HEK293 (cell line): ENCODE measurements around the gene GGT5.

Experiments used
- CTCF ChIA-PET: fragments of 350-600 bp; formaldehyde crosslinking; extraction: SDS; loops from one replicate; lab custom pipeline; 2021; ENCODE audit warnings: antibody characterized with exemption; lab: Yijun Ruan, JAX
- POLR2A ChIA-PET: fragments of 300-600 bp; formaldehyde crosslinking; extraction: SDS; loops from one replicate; lab custom pipeline; 2020; ENCODE audit warnings: antibody characterized with exemption, inconsistent platforms; lab: Yijun Ruan, JAX
- H3K27ac ChIP-seq: fragments of 200-500 bp; sonication (Bioruptor generic); 2 replicates; pipeline ENCODE4 v1.5.1; 2014; ENCODE audit warnings: low read depth, low read length, control low read depth, inconsistent platforms; ENCODE audit errors: extremely low read depth
- H3K36me3 ChIP-seq, 2 experiments: fragments of 200-500 bp in 1 of 2; sonication (Bioruptor generic) in 1 of 2; 1 replicate in 1 of 2; 2 replicates in 1 of 2; pipeline ENCODE4 v1.5.1; 2014 to 2017; ENCODE audit warnings: inconsistent platforms in 2 of 2, low read length in 2 of 2; ENCODE audit not compliant: control insufficient read depth in 2 of 2, insufficient read depth in 1 of 2
- H3K4me1 ChIP-seq: fragments of 200-500 bp; sonication (Bioruptor generic); 2 replicates; pipeline ENCODE4 v1.5.1; 2014; ENCODE audit warnings: mild to moderate bottlenecking, low read length, inconsistent platforms; ENCODE audit not compliant: control insufficient read depth, insufficient read depth
- H3K4me3 ChIP-seq: 2 replicates; pipeline ENCODE4 v1.5.1; 2011; ENCODE audit warnings: low read depth, mild to moderate bottlenecking, control low read depth, low read length, moderate library complexity
- H3K9me3 ChIP-seq: fragments of 200-500 bp; sonication (Bioruptor generic); 2 replicates; pipeline ENCODE4 v1.5.1; 2014; ENCODE audit warnings: low read depth, low read length, inconsistent platforms; ENCODE audit not compliant: control insufficient read depth, insufficient read depth
- EGR2 ChIP-seq: fragments of 450-650 bp; formaldehyde crosslinking; IDR thresholded peaks from 2 replicates; pipeline ENCODE4 v1.5.1; 2016; ENCODE audit warnings: low read depth, missing biosample characterization, missing genetic modification characterization
- GLIS1 ChIP-seq: fragments of 450-650 bp; formaldehyde crosslinking; IDR thresholded peaks from 2 replicates; pipeline ENCODE4 v1.5.1; 2016; ENCODE audit warnings: missing biosample characterization, missing genetic modification characterization
- HOXC10 ChIP-seq: sonication (generic); formaldehyde crosslinking; IDR thresholded peaks from 2 replicates; pipeline ENCODE4 v1.8.1; 2023; ENCODE audit warnings: mild to moderate bottlenecking, missing genetic modification reagents
- IKZF3 ChIP-seq: fragments of 450-650 bp; IDR thresholded peaks from 2 replicates; pipeline ENCODE4 v1.5.0; 2018; ENCODE audit warnings: missing biosample characterization, mild to moderate bottlenecking, missing genetic modification characterization, moderate library complexity
- KLF7 ChIP-seq: fragments of 450-650 bp; formaldehyde crosslinking; IDR thresholded peaks from 2 replicates; pipeline ENCODE4 v1.5.1; 2016; ENCODE audit warnings: missing biosample characterization, missing genetic modification characterization, borderline replicate concordance
- ZBTB20 ChIP-seq: fragments of 450-650 bp; formaldehyde crosslinking; IDR thresholded peaks from 2 replicates; pipeline ENCODE4 v1.5.1; 2016; ENCODE audit warnings: missing biosample characterization, missing genetic modification characterization
- ZBTB48 ChIP-seq: fragments of 450-650 bp; formaldehyde crosslinking; IDR thresholded peaks from 2 replicates; pipeline ENCODE4 v1.5.1; 2016; ENCODE audit warnings: missing biosample characterization, missing genetic modification characterization
- ZFHX2 ChIP-seq: fragments of 450-650 bp; formaldehyde crosslinking; conservative IDR thresholded peaks from 2 replicates; pipeline ENCODE4 v1.5.1; 2016; ENCODE audit warnings: missing biosample characterization, missing genetic modification characterization
- ZFP37 ChIP-seq: fragments of 450-650 bp; formaldehyde crosslinking; IDR thresholded peaks from 2 replicates; pipeline ENCODE4 v1.5.1; 2016; ENCODE audit warnings: missing biosample characterization, missing genetic modification characterization
- ZFP69B ChIP-seq: fragments of 450-650 bp; formaldehyde crosslinking; IDR thresholded peaks from 2 replicates; pipeline ENCODE4 v1.5.1; 2016; ENCODE audit warnings: missing biosample characterization, missing genetic modification characterization
- ZNF184 ChIP-seq: fragments of 450-650 bp; IDR thresholded peaks from 2 replicates; pipeline ENCODE4 v1.5.1; 2018; ENCODE audit warnings: missing biosample characterization, mild to moderate bottlenecking, missing genetic modification characterization
- ZNF391 ChIP-seq: fragments of 450-650 bp; formaldehyde crosslinking; IDR thresholded peaks from 2 replicates; pipeline ENCODE4 v1.5.1; 2016; ENCODE audit warnings: low read depth, missing biosample characterization, missing genetic modification characterization, borderline replicate concordance
- ZNF600 ChIP-seq: fragments of 450-650 bp; formaldehyde crosslinking; IDR thresholded peaks from 2 replicates; pipeline ENCODE4 v1.5.1; 2016; ENCODE audit warnings: missing biosample characterization, missing genetic modification characterization
- ZNF629 ChIP-seq: fragments of 450-650 bp; formaldehyde crosslinking; IDR thresholded peaks from 2 replicates; pipeline ENCODE4 v1.5.1; 2017; ENCODE audit warnings: missing biosample characterization, missing genetic modification characterization
- ZNF777 ChIP-seq: fragments of 450-650 bp; formaldehyde crosslinking; IDR thresholded peaks from 2 replicates; pipeline ENCODE4 v1.5.1; 2017; ENCODE audit warnings: missing biosample characterization, missing genetic modification characterization, borderline replicate concordance
- ZNF837 ChIP-seq: fragments of 450-650 bp; formaldehyde crosslinking; IDR thresholded peaks from 2 replicates; pipeline ENCODE4 v1.5.1; 2016; ENCODE audit warnings: missing biosample characterization, missing genetic modification characterization
- TF ChIP-seq, protein P1 (sequence below): fragments of 450-650 bp; formaldehyde crosslinking; IDR thresholded peaks from 2 replicates; pipeline ENCODE4 v1.5.1; 2016; ENCODE audit warnings: missing biosample characterization, missing genetic modification characterization
- TF ChIP-seq, protein P2 (sequence below): fragments of 450-650 bp; formaldehyde crosslinking; IDR thresholded peaks from 2 replicates; pipeline ENCODE4 v1.5.1; 2016; ENCODE audit warnings: missing biosample characterization, missing genetic modification characterization
- TF ChIP-seq, protein P3 (sequence below): fragments of 450-650 bp; formaldehyde crosslinking; IDR thresholded peaks from 2 replicates; pipeline ENCODE4 v1.5.1; 2016; ENCODE audit warnings: missing biosample characterization, missing genetic modification characterization
- TF ChIP-seq, protein P4 (sequence below): fragments of 450-650 bp; formaldehyde crosslinking; IDR thresholded peaks from 2 replicates; pipeline ENCODE4 v1.5.1; 2016; ENCODE audit warnings: missing biosample characterization, missing genetic modification characterization
- TF ChIP-seq, protein P5 (sequence below): fragments of 450-650 bp; formaldehyde crosslinking; IDR thresholded peaks from 2 replicates; pipeline ENCODE4 v1.5.1; 2016; ENCODE audit warnings: missing biosample characterization, missing genetic modification characterization
- TF ChIP-seq, protein P6 (sequence below): fragments of 450-650 bp; formaldehyde crosslinking; IDR thresholded peaks from 2 replicates; pipeline ENCODE4 v1.5.1; 2016; ENCODE audit warnings: missing biosample characterization, missing genetic modification characterization

Gene GGT5

DNA sequence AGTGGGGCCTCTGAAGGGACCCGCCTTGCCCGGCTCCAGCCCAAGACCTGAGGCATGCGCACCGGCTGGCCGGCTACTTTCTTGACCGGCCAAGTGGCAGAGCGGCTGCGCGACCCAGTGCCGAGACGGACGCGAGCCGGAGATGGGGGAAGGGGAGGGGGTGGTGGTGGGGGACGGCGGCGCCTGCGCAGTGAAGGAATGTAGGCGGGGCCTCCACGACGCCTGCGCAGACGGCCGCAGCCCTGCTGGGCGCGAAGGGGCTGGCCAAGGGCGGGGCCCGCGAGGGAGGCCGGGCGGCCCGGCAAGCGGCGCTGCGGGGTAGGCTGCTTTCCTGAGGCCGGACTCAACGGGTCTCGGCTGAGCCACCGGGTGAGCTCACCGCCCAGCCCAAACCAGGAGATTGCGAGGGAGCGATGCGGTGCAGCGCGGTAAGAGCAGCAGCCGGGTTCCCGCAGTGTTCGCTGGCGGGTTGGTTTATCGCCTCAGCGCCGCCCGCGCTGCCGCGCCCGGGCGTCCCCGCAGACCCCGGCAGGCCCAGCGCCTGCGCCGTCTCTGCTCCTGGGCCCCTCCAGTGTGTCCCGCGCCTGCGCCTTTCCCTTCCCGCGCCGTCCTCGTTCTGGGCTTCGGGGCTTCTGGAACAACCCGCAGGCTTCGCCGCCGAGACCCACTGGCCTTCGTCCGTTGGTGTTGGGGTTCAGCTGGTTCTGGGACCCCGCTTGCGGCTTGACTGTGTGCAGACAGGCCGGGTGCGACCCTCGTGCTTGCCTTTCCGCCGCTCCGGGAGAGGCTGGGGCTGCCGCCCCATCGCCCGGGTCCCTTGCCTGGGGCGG, 25.9 kb upstream of the GGT5 start, which contains the start of gene SPECC1L:
Gene SPECC1L, plus strand, starts transcription at position 276 of the 830 bp plus-strand sequence. CDS start 31,401 bp downstream, outside the sequence.
- ChIA-PET POLR2A (interaction anchor here (0.5 to 1.4 kb wide), 9 partner anchors 12 to 1660 kb away, joined by 3 read pairs; partner anchors contain the start of genes GUCD1 and MIF), CTCF (interaction anchor here (0.9 to 1.3 kb wide), 2 partner anchors 253 to 255 kb away, joined by 3 to 5 read pairs; no protein-coding TSS in a partner anchor)
- Histone ChIP-seq H3K9me3 (no peaks in the 10 kb centered on the region), H3K4me1 (peaks cover 16% of the 10 kb centered on the region), H3K4me3 (peak within 1 kb of the TSS; percentile 100), H3K36me3 (peaks cover 0 to 3% of the 10 kb centered on the region in 2 experiments; a peak in 2 of 3 replicates), H3K27ac (peak within 1 kb of the TSS; percentile 97)
- TF ChIP-seq, protein P1, sequence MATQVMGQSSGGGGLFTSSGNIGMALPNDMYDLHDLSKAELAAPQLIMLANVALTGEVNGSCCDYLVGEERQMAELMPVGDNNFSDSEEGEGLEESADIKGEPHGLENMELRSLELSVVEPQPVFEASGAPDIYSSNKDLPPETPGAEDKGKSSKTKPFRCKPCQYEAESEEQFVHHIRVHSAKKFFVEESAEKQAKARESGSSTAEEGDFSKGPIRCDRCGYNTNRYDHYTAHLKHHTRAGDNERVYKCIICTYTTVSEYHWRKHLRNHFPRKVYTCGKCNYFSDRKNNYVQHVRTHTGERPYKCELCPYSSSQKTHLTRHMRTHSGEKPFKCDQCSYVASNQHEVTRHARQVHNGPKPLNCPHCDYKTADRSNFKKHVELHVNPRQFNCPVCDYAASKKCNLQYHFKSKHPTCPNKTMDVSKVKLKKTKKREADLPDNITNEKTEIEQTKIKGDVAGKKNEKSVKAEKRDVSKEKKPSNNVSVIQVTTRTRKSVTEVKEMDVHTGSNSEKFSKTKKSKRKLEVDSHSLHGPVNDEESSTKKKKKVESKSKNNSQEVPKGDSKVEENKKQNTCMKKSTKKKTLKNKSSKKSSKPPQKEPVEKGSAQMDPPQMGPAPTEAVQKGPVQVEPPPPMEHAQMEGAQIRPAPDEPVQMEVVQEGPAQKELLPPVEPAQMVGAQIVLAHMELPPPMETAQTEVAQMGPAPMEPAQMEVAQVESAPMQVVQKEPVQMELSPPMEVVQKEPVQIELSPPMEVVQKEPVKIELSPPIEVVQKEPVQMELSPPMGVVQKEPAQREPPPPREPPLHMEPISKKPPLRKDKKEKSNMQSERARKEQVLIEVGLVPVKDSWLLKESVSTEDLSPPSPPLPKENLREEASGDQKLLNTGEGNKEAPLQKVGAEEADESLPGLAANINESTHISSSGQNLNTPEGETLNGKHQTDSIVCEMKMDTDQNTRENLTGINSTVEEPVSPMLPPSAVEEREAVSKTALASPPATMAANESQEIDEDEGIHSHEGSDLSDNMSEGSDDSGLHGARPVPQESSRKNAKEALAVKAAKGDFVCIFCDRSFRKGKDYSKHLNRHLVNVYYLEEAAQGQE (tag by site-specific recombination) = 0 out of 2 replicates have a peak, but pooled peaks have one; percentile 13
- no peak for TF ChIP-seq ZNF837
- TF ChIP-seq, protein P2, sequence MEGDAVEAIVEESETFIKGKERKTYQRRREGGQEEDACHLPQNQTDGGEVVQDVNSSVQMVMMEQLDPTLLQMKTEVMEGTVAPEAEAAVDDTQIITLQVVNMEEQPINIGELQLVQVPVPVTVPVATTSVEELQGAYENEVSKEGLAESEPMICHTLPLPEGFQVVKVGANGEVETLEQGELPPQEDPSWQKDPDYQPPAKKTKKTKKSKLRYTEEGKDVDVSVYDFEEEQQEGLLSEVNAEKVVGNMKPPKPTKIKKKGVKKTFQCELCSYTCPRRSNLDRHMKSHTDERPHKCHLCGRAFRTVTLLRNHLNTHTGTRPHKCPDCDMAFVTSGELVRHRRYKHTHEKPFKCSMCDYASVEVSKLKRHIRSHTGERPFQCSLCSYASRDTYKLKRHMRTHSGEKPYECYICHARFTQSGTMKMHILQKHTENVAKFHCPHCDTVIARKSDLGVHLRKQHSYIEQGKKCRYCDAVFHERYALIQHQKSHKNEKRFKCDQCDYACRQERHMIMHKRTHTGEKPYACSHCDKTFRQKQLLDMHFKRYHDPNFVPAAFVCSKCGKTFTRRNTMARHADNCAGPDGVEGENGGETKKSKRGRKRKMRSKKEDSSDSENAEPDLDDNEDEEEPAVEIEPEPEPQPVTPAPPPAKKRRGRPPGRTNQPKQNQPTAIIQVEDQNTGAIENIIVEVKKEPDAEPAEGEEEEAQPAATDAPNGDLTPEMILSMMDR = peak; percentile 53; the same call in 1 of the 2 replicates
- TF ChIP-seq ZNF777 (tag by site-specific recombination) = peak; percentile 14; the same call in 1 of the 2 replicates
- TF ChIP-seq, protein P3, sequence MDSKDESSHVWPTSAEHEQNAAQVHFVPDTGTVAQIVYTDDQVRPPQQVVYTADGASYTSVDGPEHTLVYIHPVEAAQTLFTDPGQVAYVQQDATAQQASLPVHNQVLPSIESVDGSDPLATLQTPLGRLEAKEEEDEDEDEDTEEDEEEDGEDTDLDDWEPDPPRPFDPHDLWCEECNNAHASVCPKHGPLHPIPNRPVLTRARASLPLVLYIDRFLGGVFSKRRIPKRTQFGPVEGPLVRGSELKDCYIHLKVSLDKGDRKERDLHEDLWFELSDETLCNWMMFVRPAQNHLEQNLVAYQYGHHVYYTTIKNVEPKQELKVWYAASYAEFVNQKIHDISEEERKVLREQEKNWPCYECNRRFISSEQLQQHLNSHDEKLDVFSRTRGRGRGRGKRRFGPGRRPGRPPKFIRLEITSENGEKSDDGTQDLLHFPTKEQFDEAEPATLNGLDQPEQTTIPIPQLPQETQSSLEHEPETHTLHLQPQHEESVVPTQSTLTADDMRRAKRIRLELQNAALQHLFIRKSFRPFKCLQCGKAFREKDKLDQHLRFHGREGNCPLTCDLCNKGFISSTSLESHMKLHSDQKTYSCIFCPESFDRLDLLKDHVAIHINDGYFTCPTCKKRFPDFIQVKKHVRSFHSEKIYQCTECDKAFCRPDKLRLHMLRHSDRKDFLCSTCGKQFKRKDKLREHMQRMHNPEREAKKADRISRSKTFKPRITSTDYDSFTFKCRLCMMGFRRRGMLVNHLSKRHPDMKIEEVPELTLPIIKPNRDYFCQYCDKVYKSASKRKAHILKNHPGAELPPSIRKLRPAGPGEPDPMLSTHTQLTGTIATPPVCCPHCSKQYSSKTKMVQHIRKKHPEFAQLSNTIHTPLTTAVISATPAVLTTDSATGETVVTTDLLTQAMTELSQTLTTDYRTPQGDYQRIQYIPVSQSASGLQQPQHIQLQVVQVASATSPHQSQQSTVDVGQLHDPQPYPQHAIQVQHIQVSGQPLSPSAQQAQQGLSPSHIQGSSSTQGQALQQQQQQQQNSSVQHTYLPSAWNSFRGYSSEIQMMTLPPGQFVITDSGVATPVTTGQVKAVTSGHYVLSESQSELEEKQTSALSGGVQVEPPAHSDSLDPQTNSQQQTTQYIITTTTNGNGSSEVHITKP (tag by site-specific recombination) = peak; percentile 47; the same call in 1 of the 2 replicates
- TF ChIP-seq, protein P4, sequence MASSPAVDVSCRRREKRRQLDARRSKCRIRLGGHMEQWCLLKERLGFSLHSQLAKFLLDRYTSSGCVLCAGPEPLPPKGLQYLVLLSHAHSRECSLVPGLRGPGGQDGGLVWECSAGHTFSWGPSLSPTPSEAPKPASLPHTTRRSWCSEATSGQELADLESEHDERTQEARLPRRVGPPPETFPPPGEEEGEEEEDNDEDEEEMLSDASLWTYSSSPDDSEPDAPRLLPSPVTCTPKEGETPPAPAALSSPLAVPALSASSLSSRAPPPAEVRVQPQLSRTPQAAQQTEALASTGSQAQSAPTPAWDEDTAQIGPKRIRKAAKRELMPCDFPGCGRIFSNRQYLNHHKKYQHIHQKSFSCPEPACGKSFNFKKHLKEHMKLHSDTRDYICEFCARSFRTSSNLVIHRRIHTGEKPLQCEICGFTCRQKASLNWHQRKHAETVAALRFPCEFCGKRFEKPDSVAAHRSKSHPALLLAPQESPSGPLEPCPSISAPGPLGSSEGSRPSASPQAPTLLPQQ = peak; percentile 80
- peak; percentile 32; the same call in 1 of the 2 replicates for TF ChIP-seq ZFP37 (tag by site-specific recombination)
- TF ChIP-seq, protein P5, sequence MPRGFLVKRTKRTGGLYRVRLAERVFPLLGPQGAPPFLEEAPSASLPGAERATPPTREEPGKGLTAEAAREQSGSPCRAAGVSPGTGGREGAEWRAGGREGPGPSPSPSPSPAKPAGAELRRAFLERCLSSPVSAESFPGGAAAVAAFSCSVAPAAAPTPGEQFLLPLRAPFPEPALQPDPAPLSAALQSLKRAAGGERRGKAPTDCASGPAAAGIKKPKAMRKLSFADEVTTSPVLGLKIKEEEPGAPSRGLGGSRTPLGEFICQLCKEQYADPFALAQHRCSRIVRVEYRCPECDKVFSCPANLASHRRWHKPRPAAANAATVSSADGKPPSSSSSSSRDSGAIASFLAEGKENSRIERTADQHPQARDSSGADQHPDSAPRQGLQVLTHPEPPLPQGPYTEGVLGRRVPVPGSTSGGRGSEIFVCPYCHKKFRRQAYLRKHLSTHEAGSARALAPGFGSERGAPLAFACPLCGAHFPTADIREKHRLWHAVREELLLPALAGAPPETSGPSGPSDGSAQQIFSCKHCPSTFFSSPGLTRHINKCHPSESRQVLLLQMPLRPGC = peak; percentile 66; the same call in 1 of the 2 replicates
- TF ChIP-seq IKZF3 = peak; percentile 12; the same call in 1 of the 2 replicates
- peak; percentile 94 for TF ChIP-seq ZBTB48
- 0 out of 2 replicates have a peak, but pooled peaks have one; percentile 23 for TF ChIP-seq ZNF629 (tag by site-specific recombination)
- 0 out of 2 replicates have a peak, but pooled peaks have one; percentile 25 for TF ChIP-seq ZNF391 (tag by site-specific recombination)
- TF ChIP-seq EGR2 = no peak
- peak; percentile 65 for TF ChIP-seq ZFP69B (tag by site-specific recombination)
- peak; percentile 55 for TF ChIP-seq ZNF600 (tag by site-specific recombination)
- TF ChIP-seq ZBTB20 = peak; percentile 96
- no peak; the same call in 1 of the 2 replicates for TF ChIP-seq KLF7 (tag by site-specific recombination)
- TF ChIP-seq GLIS1 = peak; percentile 39; the same call in 1 of the 2 replicates
- TF ChIP-seq ZNF184 (tag by site-specific recombination) = 0 out of 2 replicates have a peak, but pooled peaks have one; percentile 43
- TF ChIP-seq ZFHX2 (tag by site-specific recombination) = peak; percentile 53
- TF ChIP-seq, protein P6, sequence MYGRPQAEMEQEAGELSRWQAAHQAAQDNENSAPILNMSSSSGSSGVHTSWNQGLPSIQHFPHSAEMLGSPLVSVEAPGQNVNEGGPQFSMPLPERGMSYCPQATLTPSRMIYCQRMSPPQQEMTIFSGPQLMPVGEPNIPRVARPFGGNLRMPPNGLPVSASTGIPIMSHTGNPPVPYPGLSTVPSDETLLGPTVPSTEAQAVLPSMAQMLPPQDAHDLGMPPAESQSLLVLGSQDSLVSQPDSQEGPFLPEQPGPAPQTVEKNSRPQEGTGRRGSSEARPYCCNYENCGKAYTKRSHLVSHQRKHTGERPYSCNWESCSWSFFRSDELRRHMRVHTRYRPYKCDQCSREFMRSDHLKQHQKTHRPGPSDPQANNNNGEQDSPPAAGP = peak; percentile 82; the same call in 1 of the 2 replicates
- TF ChIP-seq HOXC10 (CRISPR knock-in tag) = 0 out of 2 replicates have a peak, but pooled peaks have one; percentile 34
